ENCODE results near the gene ITPKC.

- TF ChIP-seq TAF1 (IDR thresholded peaks at IDR 0.05; ENCODE audit: borderline replicate concordance, low read depth, low read length) (no peak), POLR2A (IDR thresholded peaks at IDR 0.05; ENCODE audit: low read depth, low read length) (no peak), POLR2AphosphoS5 (IDR thresholded peaks at IDR 0.05; ENCODE audit: low read depth, low read length) (no peak)
These were observed 14.4 kb upstream of the ITPKC start for GRCh38 chr19:40702337-40703012.

Measured in GM12892 (cell line).